ENCODE results near the gene CRNKL1. TPM values are rescaled to one million over a fixed set of nuclear protein-coding genes. Genes with fewer than 3 reads are reported as not detected.

The CRNKL1 gene
- total and polyA plus RNA-seq, 2 donors (not counting 3 experiments of a cell fraction or from before 2014, with no cell fraction given), result 4.9 to 22.3 TPM

GRCh38 chr20:20084296-20084752, 32.1 kb upstream of the CRNKL1 start:
- CTCF ChIA-PET, result interaction anchor here (1.0 to 4.3 kb wide), 4 partner anchors 10 to 510 kb away, joined by 3 to 53 read pairs (median 7); partner anchors contain the start of genes CFAP61 and CRNKL1
- no peak overlapping the region for H3K9ac ChIP-seq (replicated peaks; ENCODE audit: extremely low read depth, insufficient read depth, low read length)
- POLR2A ChIA-PET, result no interaction called here
- no peaks in the 10 kb centered on the region for H3K36me3 ChIP-seq (ENCODE audit: control insufficient read depth in 2 of 2, extremely low read depth in 1 of 2, insufficient read depth in 2 of 2, low read length in 2 of 2)
- no peaks in the 10 kb centered on the region for H3K79me2 ChIP-seq (ENCODE audit: control insufficient read depth, insufficient read depth, low read length)
- DNase-seq (ENCODE audit: low read depth, low spot score) (no peak), FAIRE-seq (no peak)
- no peaks in the 10 kb centered on the region for H4K20me1 ChIP-seq (replicated peaks; ENCODE audit: control insufficient read depth, extremely low read depth, insufficient read depth, low read length)
- no peaks in the 10 kb centered on the region for H3K4me1 ChIP-seq (ENCODE audit: control insufficient read depth, extremely low read depth, insufficient read depth, low read length)
- TF ChIP-seq GATA2 (IDR thresholded peaks at IDR 0.05; ENCODE audit: insufficient read depth, insufficient read length, low read depth, low read length), result no peak
- no peak for TF ChIP-seq POLR2A (IDR thresholded peaks at IDR 0.05; ENCODE audit: low read depth, low read length)
- TF ChIP-seq, protein P1, sequence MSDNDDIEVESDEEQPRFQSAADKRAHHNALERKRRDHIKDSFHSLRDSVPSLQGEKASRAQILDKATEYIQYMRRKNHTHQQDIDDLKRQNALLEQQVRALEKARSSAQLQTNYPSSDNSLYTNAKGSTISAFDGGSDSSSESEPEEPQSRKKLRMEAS (IDR thresholded peaks at IDR 0.05; ENCODE audit: insufficient read depth, insufficient read length), result no peak
- TF ChIP-seq EZH2 (IDR thresholded peaks at IDR 0.05; ENCODE audit: borderline replicate concordance, low read depth, low read length, severe bottlenecking), result no peak
- no peak for TF ChIP-seq MYC (IDR thresholded peaks at IDR 0.05; ENCODE audit: low read depth, low read length)
- TF ChIP-seq JUN (IDR thresholded peaks at IDR 0.05; ENCODE audit: borderline replicate concordance, insufficient read depth, insufficient read length, low read depth), result no peak
- no peak for TF ChIP-seq FOS (IDR thresholded peaks at IDR 0.05; ENCODE audit: borderline replicate concordance, insufficient read depth, low read length)
- no peak for TF ChIP-seq POLR2AphosphoS5 (IDR thresholded peaks at IDR 0.05; ENCODE audit: insufficient read depth, low read depth, low read length)
- TF ChIP-seq CTCF (IDR thresholded peaks at IDR 0.05; ENCODE audit: extremely low read depth in 1 of 2, insufficient read depth in 1 of 2, low read depth in 1 of 2, low read length in 2 of 2), result no peak
- H3K4me2 ChIP-seq (ENCODE audit: insufficient read depth, low read length), result no peak overlapping the region
- H3K27me3 ChIP-seq (ENCODE audit: control insufficient read depth in 2 of 2, insufficient read depth in 2 of 2, low read length in 2 of 2), result peaks cover 1 to 14% of the 10 kb centered on the region in 2 experiments
- dilution Hi-C loops (cut with MboI; ENCODE audit: extremely low pct_ligation_motif_present, low sequenced_read_pairs), result no loop called here
- BruUV-seq (replicated peaks), result no TSS peak
- H3K9me1 ChIP-seq (replicated peaks; ENCODE audit: control insufficient read depth, extremely low read depth, insufficient read depth, low read length), result no peaks in the 10 kb centered on the region
- no peak overlapping the region for H3K27ac ChIP-seq (ENCODE audit: insufficient read depth, low read depth, low read length)
- intact Hi-C loops (cut with micrococcal nuclease), result loop anchor here (1.0 to 10.0 kb wide), 2 partner anchors 50 to 153 kb away; no protein-coding TSS in a partner anchor
- H3K9me3 ChIP-seq (replicated peaks; ENCODE audit: control insufficient read depth, insufficient read depth, low read length), result no peaks in the 10 kb centered on the region
- no peak overlapping the region for H2AFZ ChIP-seq (ENCODE audit: low read depth, low read length)
- H3K4me3 ChIP-seq (replicated peaks in 1 of 3; ENCODE audit: insufficient read depth in 1 of 3, low read depth in 1 of 3, low read length in 3 of 3), result no peak overlapping the region

Measured in endothelial cell of umbilical vein (primary cell).